Epithelial cell of proximal tubule (primary cell): ENCODE data around the gene ATP6V1B1. TPM values are rescaled to one million over a fixed set of nuclear protein-coding genes. Genes with fewer than 3 reads are reported as not detected.

Experiments
- DNase-seq: peaks from one replicate; pipeline ENCODE4 v3.0.0-alpha.2; 2011; ENCODE audit warnings: low read depth
- H3K4me3 ChIP-seq: 2 replicates; pipeline ENCODE4 v1.5.1; 2011; ENCODE audit warnings: low read depth, mild to moderate bottlenecking, low read length
- total RNA-seq: library from RNA; depleted of rRNA; stranded (reverse); fragments of >200 nt; gene quantifications from 2 replicates; pipeline ENCODE4 v1.2.3, GENCODE V29; 2015
- TF ChIP-seq, protein P1 (sequence below): conservative IDR thresholded peaks from 2 replicates; pipeline ENCODE4 v1.5.1; 2012; ENCODE audit warnings: low read depth, mild to moderate bottlenecking, low read length

ATP6V1B1 gene
- total RNA-seq, 1 donor from 2014 or later = 0.81 TPM

DNA sequence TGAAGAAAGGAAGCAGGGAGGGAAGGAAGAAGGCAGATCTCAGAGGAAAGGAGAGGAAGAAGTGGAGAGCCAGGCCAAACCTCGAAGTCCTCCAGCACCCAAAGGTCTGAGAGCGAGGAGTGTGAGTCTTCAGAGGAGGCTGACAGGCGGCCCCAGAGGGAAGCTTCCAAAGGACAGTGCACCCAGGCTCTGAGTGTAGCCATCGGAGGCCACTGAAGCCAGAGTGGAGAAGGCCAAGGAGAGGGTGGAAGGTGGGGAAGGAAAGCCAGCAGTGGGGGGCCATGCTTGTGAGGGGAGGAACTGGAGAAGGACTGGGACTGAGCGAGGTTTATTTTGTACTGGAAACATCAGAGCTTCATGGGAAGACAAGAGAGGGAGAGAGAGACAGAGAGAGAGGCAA lies 6.0 kb downstream of the ATP6V1B1 start:
- H3K4me3 ChIP-seq = no peak overlapping the region
- TF ChIP-seq, protein P1, sequence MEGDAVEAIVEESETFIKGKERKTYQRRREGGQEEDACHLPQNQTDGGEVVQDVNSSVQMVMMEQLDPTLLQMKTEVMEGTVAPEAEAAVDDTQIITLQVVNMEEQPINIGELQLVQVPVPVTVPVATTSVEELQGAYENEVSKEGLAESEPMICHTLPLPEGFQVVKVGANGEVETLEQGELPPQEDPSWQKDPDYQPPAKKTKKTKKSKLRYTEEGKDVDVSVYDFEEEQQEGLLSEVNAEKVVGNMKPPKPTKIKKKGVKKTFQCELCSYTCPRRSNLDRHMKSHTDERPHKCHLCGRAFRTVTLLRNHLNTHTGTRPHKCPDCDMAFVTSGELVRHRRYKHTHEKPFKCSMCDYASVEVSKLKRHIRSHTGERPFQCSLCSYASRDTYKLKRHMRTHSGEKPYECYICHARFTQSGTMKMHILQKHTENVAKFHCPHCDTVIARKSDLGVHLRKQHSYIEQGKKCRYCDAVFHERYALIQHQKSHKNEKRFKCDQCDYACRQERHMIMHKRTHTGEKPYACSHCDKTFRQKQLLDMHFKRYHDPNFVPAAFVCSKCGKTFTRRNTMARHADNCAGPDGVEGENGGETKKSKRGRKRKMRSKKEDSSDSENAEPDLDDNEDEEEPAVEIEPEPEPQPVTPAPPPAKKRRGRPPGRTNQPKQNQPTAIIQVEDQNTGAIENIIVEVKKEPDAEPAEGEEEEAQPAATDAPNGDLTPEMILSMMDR = no peak
- DNase-seq = no peak

DNA sequence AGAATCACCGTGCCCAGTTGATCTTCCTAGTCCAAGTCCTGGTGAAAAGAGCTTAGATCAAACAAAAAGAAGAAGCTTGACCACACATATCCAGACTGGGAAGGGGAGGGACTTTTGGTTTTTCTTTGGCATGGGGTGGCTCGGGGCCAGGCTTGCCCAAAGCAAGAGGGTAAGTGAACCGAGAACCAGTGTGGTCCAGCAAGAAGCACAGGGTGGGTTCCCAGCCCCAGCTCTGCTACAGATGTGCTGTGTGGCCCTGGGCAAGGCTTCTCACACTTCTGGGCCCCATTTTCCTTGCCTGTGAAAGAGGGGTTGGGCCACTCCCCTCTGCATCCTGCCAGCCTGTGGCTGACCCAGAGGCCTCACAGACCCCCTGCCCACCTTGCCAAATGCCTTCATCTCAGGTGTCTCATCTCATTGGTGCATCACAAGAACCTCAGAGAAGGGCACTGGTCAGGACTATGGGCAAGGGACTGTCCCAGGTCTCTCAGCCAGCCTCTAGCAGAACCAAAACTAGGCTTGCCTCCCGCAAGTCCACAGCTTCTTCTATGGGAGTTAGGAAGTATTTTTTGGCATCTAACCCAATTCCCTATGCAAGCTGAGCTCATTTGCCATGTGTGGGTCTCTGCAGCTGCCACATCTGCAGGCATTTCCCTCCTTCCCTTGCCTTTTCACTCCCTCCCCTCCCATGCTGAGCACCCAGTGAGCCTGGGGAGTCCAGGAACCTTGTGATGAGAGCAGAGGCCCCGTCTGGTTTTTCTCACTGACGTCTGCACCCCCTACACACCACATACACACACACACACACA lies 6.9 kb downstream of the ATP6V1B1 start:
- TF ChIP-seq, protein P1 = no peak
- DNase-seq = no peak
- H3K4me3 ChIP-seq = no peak overlapping the region

DNA sequence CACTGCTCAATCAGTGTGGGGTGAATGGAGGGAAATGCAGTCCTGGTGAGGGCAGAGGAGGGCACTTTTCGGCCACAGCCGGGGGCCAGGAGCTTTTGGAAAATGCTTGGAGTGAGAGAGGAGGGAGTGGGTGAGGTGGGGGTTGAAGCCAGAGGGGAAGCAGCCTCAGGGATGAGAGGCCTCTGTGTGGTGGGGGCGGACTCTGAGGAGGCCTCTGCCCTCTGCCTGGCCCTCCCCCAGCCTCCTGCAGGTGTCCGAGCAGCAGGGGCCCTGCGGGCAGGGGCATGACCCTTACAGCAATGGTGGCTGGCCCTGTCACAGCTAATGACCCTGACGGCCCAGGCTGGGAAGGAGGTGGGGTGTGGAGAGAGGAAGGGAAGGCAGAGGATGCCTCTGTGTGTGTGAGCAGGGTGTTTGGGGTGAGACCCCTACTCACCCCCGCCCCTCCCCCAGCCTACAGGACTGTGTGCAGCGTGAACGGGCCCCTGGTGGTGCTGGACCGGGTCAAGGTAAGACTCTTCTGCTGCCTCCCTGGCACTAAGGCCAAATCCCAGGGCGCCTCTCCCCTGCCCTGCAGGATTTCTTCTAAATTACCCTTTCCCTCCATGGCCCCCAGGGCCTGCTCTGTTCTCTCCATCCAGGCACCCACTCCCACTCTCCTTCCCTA lies 7.6 kb downstream of the ATP6V1B1 start:
- no peak overlapping the region for H3K4me3 ChIP-seq
- DNase-seq = no peak
- TF ChIP-seq, protein P1 = no peak

DNA sequence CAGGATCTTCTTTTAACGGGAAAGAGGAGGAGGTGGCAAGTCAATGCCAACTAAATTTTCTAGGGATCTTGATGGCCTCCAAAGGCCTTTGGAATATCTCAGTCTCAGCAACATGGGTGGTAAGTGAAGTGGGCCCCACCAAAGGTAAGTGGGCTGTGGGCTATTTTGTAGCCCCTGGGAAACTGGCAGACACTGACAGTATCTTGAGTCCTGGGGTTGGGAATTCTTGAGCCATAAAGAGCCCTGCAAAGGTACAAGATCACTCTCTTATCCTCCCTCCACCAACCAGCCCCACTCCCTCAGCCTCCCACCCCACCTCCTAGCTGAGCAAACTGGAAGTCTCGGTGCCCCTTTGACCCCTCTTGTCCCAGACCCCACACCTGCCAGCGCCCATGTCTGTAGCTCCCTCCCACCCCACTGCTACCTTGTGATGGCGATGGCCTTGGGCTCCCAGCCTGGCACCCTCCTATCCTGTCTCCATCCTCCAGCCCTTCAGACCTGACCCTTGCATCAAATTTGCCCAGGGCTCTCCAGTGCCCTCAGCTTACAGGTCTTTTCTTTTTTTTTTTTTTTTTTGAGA lies 8.5 kb downstream of the ATP6V1B1 start:
- no peak for DNase-seq
- TF ChIP-seq, protein P1 = no peak
- H3K4me3 ChIP-seq = no peak overlapping the region

DNA sequence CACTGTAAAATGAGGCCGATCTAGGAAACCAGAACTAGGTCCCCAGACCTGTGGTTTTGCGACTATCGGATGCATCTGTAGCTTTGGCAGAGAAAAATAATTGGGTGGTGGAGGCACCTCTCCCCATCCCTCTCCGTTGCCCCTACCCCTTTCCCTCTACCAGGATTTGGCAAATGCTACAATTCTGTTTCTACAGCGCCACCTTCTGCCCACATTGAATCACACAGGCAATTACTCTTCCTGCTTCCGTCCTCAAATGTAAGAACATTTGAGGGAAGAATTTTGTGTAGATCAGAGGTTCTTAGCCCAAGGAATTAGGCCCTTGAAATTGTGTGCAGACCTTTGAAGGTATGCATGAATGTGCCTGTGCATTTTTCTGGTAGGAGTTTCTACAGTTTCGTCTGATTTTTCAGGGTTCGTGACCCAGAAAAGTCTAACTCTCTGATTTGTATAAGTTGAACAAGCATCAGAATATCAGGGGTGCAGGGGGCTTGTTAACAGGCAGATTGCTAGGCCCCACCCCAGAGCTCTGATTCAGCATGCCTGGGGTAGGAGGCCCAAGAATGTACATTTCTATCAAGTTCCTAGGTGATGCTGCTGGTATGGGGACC lies 11.2 kb downstream of the ATP6V1B1 start:
- DNase-seq = no peak
- H3K4me3 ChIP-seq = no peak overlapping the region
- TF ChIP-seq, protein P1 = peak; percentile 80

DNA sequence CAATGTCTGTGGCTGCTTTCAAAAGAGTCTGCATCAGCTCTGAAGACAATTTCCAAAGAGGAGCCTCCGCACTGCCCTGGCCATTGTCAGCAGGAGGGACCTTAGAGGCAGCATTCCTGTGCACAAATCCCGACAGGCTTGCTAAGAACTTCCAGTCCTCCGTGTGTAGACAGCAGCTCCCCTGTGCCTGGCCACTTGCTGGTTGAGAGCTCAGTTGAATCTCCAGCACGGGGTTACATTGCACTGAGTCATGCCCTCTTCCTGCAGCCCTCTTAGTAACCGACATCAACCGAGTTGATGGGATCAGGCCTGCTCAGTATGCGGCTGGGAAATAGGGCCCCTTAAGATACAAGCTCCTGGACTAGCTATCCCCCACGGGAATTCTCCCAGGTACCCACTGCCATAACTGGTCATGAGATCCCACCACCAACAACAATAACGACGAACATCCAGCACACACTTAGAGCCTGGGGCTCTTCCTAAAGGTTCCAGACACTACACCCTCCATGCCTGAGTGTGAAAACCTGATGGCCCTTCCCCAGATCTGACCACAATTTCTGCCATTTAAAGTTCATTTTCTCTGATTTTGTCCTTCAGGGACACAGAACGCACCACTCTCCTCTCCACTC lies 12.0 kb downstream of the ATP6V1B1 start:
- TF ChIP-seq, protein P1 = no peak
- H3K4me3 ChIP-seq = peak overlapping the region; percentile 43
- no peak for DNase-seq
